Left renal pelvis (tissue), 4 donors: ENCODE measurements around the gene SPRR1A. TPM values are rescaled to one million over a fixed set of nuclear protein-coding genes. Genes with fewer than 3 reads are reported as not detected.

ENCODE experiments used
- DNase-seq, 4 donors: peaks; one replicate each; pipeline ENCODE4 v3.0.0-alpha.2; 2013; ENCODE audit warnings: low read depth in 4 of 4, low spot score in 3 of 4
- polyA plus RNA-seq, 4 donors: library from polyadenylated mRNA; unstranded; fragments of 120-200 nt; gene quantifications; one replicate each; pipeline ENCODE4 v1.2.1, GENCODE V29; 2013; ENCODE audit not compliant: insufficient read length in 4 of 4

The SPRR1A gene
- polyA plus RNA-seq: under 1 TPM in 1 of 4 donors, not detected in 3; 0.73 TPM

- no peak for DNase-seq
Measured at GRCh38 chr1:152983743-152984142, at the start of gene SPRR1A. SPRR1A (plus strand) TSS chr1:152984081; CDS start chr1:152985231, 1,150 bp downstream.

- no peak for DNase-seq
Measured at GRCh38 chr1:152940614-152941013, 43.3 kb upstream of the SPRR1A start.

GRCh38 chr1:152941037-152941711 is 42.7 kb upstream of the SPRR1A start:
- DNase-seq: no peak

- no peak for DNase-seq
Measured at GRCh38 chr1:152942161-152942560, 41.7 kb upstream of the SPRR1A start.

GRCh38 chr1:152946248-152946647 is 37.6 kb upstream of the SPRR1A start:
- no peak for DNase-seq

- no peak for DNase-seq
Measured at GRCh38 chr1:152946651-152947256, 37.1 kb upstream of the SPRR1A start, which contains the start of gene SPRR5. SPRR5 (plus strand) TSS chr1:152947206; CDS start chr1:152948555, 1,349 bp downstream.

GRCh38 chr1:152951711-152952110 is 32.2 kb upstream of the SPRR1A start:
- DNase-seq: no peak

GRCh38 chr1:152953761-152954160 is 30.1 kb upstream of the SPRR1A start:
- no peak for DNase-seq

- no peak for DNase-seq
Measured at GRCh38 chr1:152954436-152954835, 29.4 kb upstream of the SPRR1A start.

GRCh38 chr1:152957561-152957960 is 26.3 kb upstream of the SPRR1A start:
- no peak for DNase-seq

- no peak for DNase-seq
Measured at GRCh38 chr1:152959273-152959672, 24.6 kb upstream of the SPRR1A start.

- no peak for DNase-seq
Measured at GRCh38 chr1:152959801-152960451, 24.0 kb upstream of the SPRR1A start.

- no peak for DNase-seq
Measured at GRCh38 chr1:152960452-152961044, 23.3 kb upstream of the SPRR1A start.

GRCh38 chr1:152961226-152961891 is 22.5 kb upstream of the SPRR1A start:
- DNase-seq: no peak

- DNase-seq: no peak
Measured at GRCh38 chr1:152962876-152963415, 20.9 kb upstream of the SPRR1A start.

GRCh38 chr1:152964536-152964935 is 19.3 kb upstream of the SPRR1A start:
- DNase-seq: no peak

- DNase-seq: no peak
Measured at GRCh38 chr1:152965853-152966252, 18.0 kb upstream of the SPRR1A start.

GRCh38 chr1:152967201-152967600 is 16.7 kb upstream of the SPRR1A start:
- no peak for DNase-seq

- no peak for DNase-seq
Measured at GRCh38 chr1:152968248-152968647, 15.6 kb upstream of the SPRR1A start.

- no peak for DNase-seq
Measured at GRCh38 chr1:152969036-152969435, 14.8 kb upstream of the SPRR1A start.

- no peak for DNase-seq
Measured at GRCh38 chr1:152970495-152970894, 13.4 kb upstream of the SPRR1A start, which contains the start of gene SPRR4. SPRR4 (plus strand) TSS chr1:152970648; CDS start chr1:152971891, 1,243 bp downstream.
